Smooth muscle cell (in vitro differentiated cells): ENCODE data around the gene TPRN. TPM values are rescaled to one million over a fixed set of nuclear protein-coding genes. Genes with fewer than 3 reads are reported as not detected.

Source experiments
- DNase-seq: peaks from one replicate; lab custom pipeline; 2025; ENCODE audit not compliant: unreplicated experiment; lab: John Stamatoyannopoulos, UW
- H2AFZ ChIP-seq: fragments of 200-600 bp; sonication (generic); 2 replicates; pipeline ENCODE4 v1.6.0; 2016; ENCODE audit warnings: antibody characterized with exemption, low read depth, mild to moderate bottlenecking
- H3F3A ChIP-seq: fragments of 200-600 bp; sonication (generic); 2 replicates; pipeline ENCODE4 v1.6.0; 2017; ENCODE audit warnings: antibody characterized with exemption, low read depth
- H3K27ac ChIP-seq: fragments of 200-600 bp; sonication (generic); 2 replicates; pipeline ENCODE4 v1.5.1; 2016; ENCODE audit warnings: low read depth, mild to moderate bottlenecking
- H3K27me3 ChIP-seq: fragments of 200-600 bp; sonication (generic); 2 replicates; pipeline ENCODE4 v1.6.1; 2016; ENCODE audit warnings: low read depth, mild to moderate bottlenecking
- H3K36me3 ChIP-seq: fragments of 200-600 bp; sonication (generic); 2 replicates; pipeline ENCODE4 v1.5.1; 2016; ENCODE audit warnings: low read depth
- H3K4me1 ChIP-seq: fragments of 200-600 bp; sonication (generic); 2 replicates; pipeline ENCODE4 v1.5.1; 2016; ENCODE audit warnings: low read depth
- H3K4me2 ChIP-seq: fragments of 200-600 bp; sonication (generic); 2 replicates; pipeline ENCODE4 v1.6.0; 2016; ENCODE audit warnings: mild to moderate bottlenecking
- H3K4me3 ChIP-seq: fragments of 200-600 bp; sonication (generic); 2 replicates; pipeline ENCODE4 v1.5.1; 2016; ENCODE audit warnings: mild to moderate bottlenecking
- H3K79me2 ChIP-seq: fragments of 200-600 bp; sonication (generic); 2 replicates; pipeline ENCODE4 v1.6.0; 2016; ENCODE audit warnings: low read depth, mild to moderate bottlenecking
- H3K9ac ChIP-seq: fragments of 200-600 bp; sonication (generic); 2 replicates; pipeline ENCODE4 v1.6.0; 2016; ENCODE audit warnings: low read depth
- H3K9me3 ChIP-seq: fragments of 200-600 bp; sonication (generic); replicated peaks from 2 replicates; pipeline ENCODE4 v1.5.1; 2016; ENCODE audit warnings: low read depth
- H4K20me1 ChIP-seq: fragments of 200-600 bp; sonication (generic); 2 replicates; pipeline ENCODE4 v1.6.0; 2016; ENCODE audit warnings: low read depth
- CTCF ChIP-seq: fragments of 200-600 bp; sonication (generic); IDR thresholded peaks from 2 replicates; pipeline ENCODE4 v1.5.1; 2017; ENCODE audit warnings: borderline replicate concordance, mild to moderate bottlenecking, antibody characterized with exemption; ENCODE audit not compliant: insufficient read depth, poor library complexity, severe bottlenecking
- WGBS: methylation state at CpG from one replicate; pipeline ENCODE4 v1.1.7; 2016; ENCODE audit warnings: low lambda C conversion rate; 5-methylcytosine and 5-hydroxymethylcytosine counted together
- polyA plus RNA-seq: library from polyadenylated mRNA; unstranded; fragments of >200 nt; fragmentation: Nextera tagmentation; extraction: Ambion mirVana; gene quantifications from 2 replicates; pipeline ENCODE4 v1.2.1, GENCODE V29; 2016
- total RNA-seq: library from RNA; depleted of rRNA; stranded (reverse); fragments of >200 nt; gene quantifications from 2 replicates; pipeline ENCODE4 v1.2.3, GENCODE V29; 2014

TPRN gene
- total and polyA plus RNA-seq, 2 experiments from 2014 or later: 4.0 to 19.0 TPM

GRCh38 chr9:137225699-137226331 is 25.3 kb upstream of the TPRN start:
- 90% methylated on average over 21 of the region's 21 CpGs for WGBS

GRCh38 chr9:137224830-137225694 is 24.5 kb upstream of the TPRN start, which contains the start of gene CYSRT1:
Gene CYSRT1, plus strand, starts transcription at chr9:137225174. Its CDS starts 448 bp downstream, at chr9:137225622.
- Histone ChIP-seq H3K27ac (peak within 1 kb of the TSS; percentile 52), H2AFZ (no peak within 1 kb of the TSS), H3K9ac (peak within 1 kb of the TSS; percentile 77)

More at GRCh38 chr9:137225699-137226331, 25.3 kb upstream of the TPRN start:
- Histone ChIP-seq H3K4me2 (no peak overlapping the region), H3K4me3 (no peak overlapping the region), H3F3A (no peaks in the 10 kb centered on the region), H3K9ac (no peak overlapping the region), H3K27me3 (no peaks in the 10 kb centered on the region), H3K4me1 (peaks cover 8% of the 10 kb centered on the region), H3K79me2 (no peaks in the 10 kb centered on the region), H3K36me3 (no peaks in the 10 kb centered on the region), H3K9me3 (no peaks in the 10 kb centered on the region), H4K20me1 (no peaks in the 10 kb centered on the region), H2AFZ (no peak overlapping the region), H3K27ac (peak overlapping the region; percentile 52)
- no peak for DNase-seq
- TF ChIP-seq CTCF: no peak

GRCh38 chr9:137223078-137223970 is 22.8 kb upstream of the TPRN start:
- H3K79me2 ChIP-seq: no peaks in the 10 kb centered on the region
- H3K9me3 ChIP-seq: no peaks in the 10 kb centered on the region
- no peaks in the 10 kb centered on the region for H3K36me3 ChIP-seq
- TF ChIP-seq CTCF: no peak
- H4K20me1 ChIP-seq: no peaks in the 10 kb centered on the region
- peak overlapping the region; percentile 72 for H3K27ac ChIP-seq
- H3K27me3 ChIP-seq: no peaks in the 10 kb centered on the region
- H3F3A ChIP-seq: no peaks in the 10 kb centered on the region
- DNase-seq: peak; percentile 96
- 4% methylated on average over 51 of the region's 63 CpGs for WGBS
- H3K4me2 ChIP-seq: peak overlapping the region; percentile 89
- H3K9ac ChIP-seq: peak overlapping the region; percentile 77
- peak overlapping the region; percentile 61 for H3K4me3 ChIP-seq
- peak overlapping the region; percentile 56 for H2AFZ ChIP-seq
- H3K4me1 ChIP-seq: peaks cover 8% of the 10 kb centered on the region

More at GRCh38 chr9:137224830-137225694, 24.5 kb upstream of the TPRN start, which contains the start of gene CYSRT1:
- Histone ChIP-seq H3F3A (no peaks in the 10 kb centered on the region), H3K4me3 (peak within 1 kb of the TSS; percentile 61), H4K20me1 (no peaks in the 10 kb centered on the region), H3K36me3 (no peaks in the 10 kb centered on the region), H3K9me3 (no peaks in the 10 kb centered on the region), H3K27me3 (no peaks in the 10 kb centered on the region), H3K79me2 (no peaks in the 10 kb centered on the region), H3K4me1 (peaks cover 8% of the 10 kb centered on the region), H3K4me2 (peak within 1 kb of the TSS; percentile 89)
- WGBS: 77% methylated on average over 21 of the region's 23 CpGs
- TF ChIP-seq CTCF: no peak
- no peak for DNase-seq
